Pulmonary artery endothelial cell (primary cell): ENCODE results near the gene ZNF668. TPM values are rescaled to one million over a fixed set of nuclear protein-coding genes. Genes with fewer than 3 reads are reported as not detected.
A peak's percentile ranks its signal among the peaks of the same experiment; 100 is the strongest.
"Not testable (repeated sequence)": the region's sequence is repeated elsewhere in the genome, so short reads cannot be mapped to it uniquely, and the experiment has no call there.

Experiments used
- DNase-seq: peaks from one replicate; pipeline ENCODE4 v3.0.0-alpha.2; 2011; ENCODE audit warnings: low read depth, low spot score
- total RNA-seq: library from RNA; depleted of rRNA; stranded (reverse); fragments of >200 nt; gene quantifications from 2 replicates; pipeline ENCODE4 v1.2.3, GENCODE V29; 2014

The ZNF668 gene
- total RNA-seq, 1 donor from 2014 or later, result 9.2 TPM

GRCh38 chr16:31061126-31061812 is 12.8 kb downstream of the ZNF668 start:
- no peak for DNase-seq

- no peak for DNase-seq
Observed at GRCh38 chr16:31055613-31056012, 18.4 kb downstream of the ZNF668 start.

- DNase-seq, result no peak
Observed at GRCh38 chr16:31052114-31052513, 21.9 kb downstream of the ZNF668 start.

- DNase-seq, result no peak
Observed at GRCh38 chr16:31050280-31051030, 23.6 kb downstream of the ZNF668 start.

GRCh38 chr16:31043898-31044481 is 30.1 kb downstream of the ZNF668 start:
- DNase-seq, result no peak

- DNase-seq, result no peak
Observed at GRCh38 chr16:31043352-31043751, 30.7 kb downstream of the ZNF668 start.

- no peak for DNase-seq
Observed at GRCh38 chr16:31042866-31043265, 31.2 kb downstream of the ZNF668 start.

GRCh38 chr16:31038993-31039392 is 35.0 kb downstream of the ZNF668 start:
- DNase-seq, result no peak

GRCh38 chr16:31036691-31037090 is 37.3 kb downstream of the ZNF668 start:
- DNase-seq, result no peak

- DNase-seq, result peak; percentile 48
Observed at GRCh38 chr16:31033709-31034492, 40.1 kb downstream of the ZNF668 start.

GRCh38 chr16:31032736-31033708 is 41.0 kb downstream of the ZNF668 start, which contains the start of gene STX4:
STX4 (plus strand) TSS chr16:31033558; CDS start chr16:31033806, 248 bp downstream.
- DNase-seq, result peak; percentile 88

- DNase-seq, result no peak
Observed at GRCh38 chr16:31031276-31031675, 42.8 kb downstream of the ZNF668 start.

- no peak for DNase-seq
Observed at GRCh38 chr16:31029272-31029671, 44.8 kb downstream of the ZNF668 start.

- DNase-seq, result no peak
Observed at GRCh38 chr16:31025339-31025738, 48.7 kb downstream of the ZNF668 start.

GRCh38 chr16:31023627-31024226 is 50.3 kb downstream of the ZNF668 start:
- DNase-seq, result no peak

GRCh38 chr16:31023252-31023602 is 50.8 kb downstream of the ZNF668 start:
- DNase-seq, result no peak

- no peak for DNase-seq
Observed at GRCh38 chr16:31022544-31023251, 51.3 kb downstream of the ZNF668 start.

- no peak for DNase-seq
Observed at GRCh38 chr16:31020536-31020935, 53.5 kb downstream of the ZNF668 start.

GRCh38 chr16:31017756-31018155 is 56.3 kb downstream of the ZNF668 start:
- not testable (repeated sequence) for DNase-seq
